Activated CD8-positive, alpha-beta memory T cell treated with anti-CD3 and anti-CD28 coated beads, Interleukin-2, amount 10 ng/mL, durations not matched to agents 7 days and 5 days (primary cell): ENCODE results near the gene MRPL18. TPM values are rescaled to one million over a fixed set of nuclear protein-coding genes. Genes with fewer than 3 reads are reported as not detected.
"Not testable (repeated sequence)": the region's sequence is repeated elsewhere in the genome, so short reads cannot be mapped to it uniquely, and the experiment has no call there.

Source experiments
- ATAC-seq: fragments of 150-1000 bp; cut with Tn5 transposase; one replicate; pipeline ENCODE4 v1.10.0; 2021; ENCODE audit warnings: moderate library complexity
- CTCF ChIA-PET: fragments of 350-600 bp; sonication (Branson Sonifier 250); formaldehyde crosslinking; loops from one replicate; lab custom pipeline; 2021; ENCODE audit warnings: antibody characterized with exemption; lab: Charles Lee
- DNase-seq: peaks from one replicate; pipeline ENCODE4 v3.0.0-alpha.2; 2020
- H3K27ac Mint-ChIP-seq: one replicate; pipeline ENCODE4 v1.8.0; 2021; ENCODE audit warnings: mild to moderate bottlenecking, mixed read lengths
- H3K27me3 Mint-ChIP-seq: one replicate; pipeline ENCODE4 v1.8.0; 2021; ENCODE audit warnings: mixed read lengths
- H3K36me3 Mint-ChIP-seq: one replicate; pipeline ENCODE4 v1.8.0; 2021; ENCODE audit warnings: mild to moderate bottlenecking, mixed read lengths
- H3K4me1 Mint-ChIP-seq: one replicate; pipeline ENCODE4 v1.8.0; 2021; ENCODE audit warnings: mixed read lengths
- H3K4me3 Mint-ChIP-seq: one replicate; pipeline ENCODE4 v1.8.0; 2021; ENCODE audit warnings: mild to moderate bottlenecking, moderate library complexity, mixed read lengths
- H3K9me3 Mint-ChIP-seq: one replicate; pipeline ENCODE4 v1.8.0; 2022; ENCODE audit warnings: low read depth, mixed read lengths
- total RNA-seq, 2 experiments: library from RNA; stranded (reverse); gene quantifications; one replicate each; pipeline ENCODE4 v1.2.3, GENCODE V29; 2021

MRPL18 gene
- total RNA-seq, 2 experiments from 2014 or later, result 74.4 to 87.0 TPM

- peak overlapping the region; percentile 97 for H3K27ac Mint-ChIP-seq
- ATAC-seq (peak; percentile 0), DNase-seq (peak; percentile 64)
- H3K4me3 Mint-ChIP-seq, result peak overlapping the region; percentile 95
- H3K36me3 Mint-ChIP-seq, result peaks cover 60% of the 10 kb centered on the region
- H3K27me3 Mint-ChIP-seq, result no peaks in the 10 kb centered on the region
- peaks cover 58% of the 10 kb centered on the region for H3K4me1 Mint-ChIP-seq
- no peaks in the 10 kb centered on the region for H3K9me3 Mint-ChIP-seq
- CTCF ChIA-PET, result interaction anchor here (0.9 to 3.6 kb wide), 9 partner anchors 8 to 97 kb away, joined by 3 to 19 read pairs (median 5); partner anchors contain the start of genes SOD2 and WTAP
These were observed 1.4 kb upstream of the MRPL18 start for GRCh38 chr6:159788753-159789376.

DNA sequence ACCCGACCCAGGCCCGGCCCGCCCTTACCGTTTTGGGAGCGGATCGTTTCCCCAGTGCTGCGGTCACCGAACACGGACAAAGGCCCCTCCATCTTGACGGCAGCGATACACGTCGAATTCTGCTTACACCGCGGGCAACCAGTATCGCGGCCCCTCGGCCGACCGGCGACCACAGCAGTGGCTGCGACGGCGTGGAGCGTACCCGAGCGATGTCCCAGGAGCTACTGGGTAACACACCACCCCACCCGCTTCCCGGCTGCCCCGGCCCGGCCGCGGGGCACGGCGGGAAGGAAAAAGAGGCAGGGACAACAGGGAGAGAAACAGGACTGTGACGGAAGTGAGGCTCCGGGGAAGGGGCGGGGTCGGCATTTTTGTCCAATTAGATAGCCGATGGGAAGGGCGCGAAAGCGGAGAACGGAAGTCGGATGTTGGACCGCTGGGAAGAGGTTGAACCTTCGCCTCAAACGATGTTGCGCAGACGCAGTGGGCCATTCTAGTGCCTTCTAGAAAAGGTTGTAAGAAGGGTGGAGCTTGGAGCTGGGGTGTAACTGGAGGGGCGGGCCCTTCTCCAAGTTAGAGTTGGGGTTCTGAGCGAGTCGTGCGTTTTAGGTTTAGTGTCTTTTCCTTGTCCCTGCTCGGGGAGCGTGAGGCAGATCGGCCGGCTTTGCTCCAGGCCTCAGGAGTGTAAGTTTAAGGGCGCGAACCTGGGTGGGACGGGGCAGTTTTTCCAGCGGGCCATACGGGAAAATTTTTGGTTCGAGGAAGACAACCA, 704 bp upstream of the MRPL18 start, which contains the start of gene TCP1:
TCP1 (minus strand) TSS at position 226 of the 772 bp plus-strand sequence; CDS start at position 92, 134 bp downstream.
- H3K27ac Mint-ChIP-seq, result peak within 1 kb of the TSS; percentile 97
- H3K9me3 Mint-ChIP-seq, result no peaks in the 10 kb centered on the region
- ATAC-seq (peak; percentile 80), DNase-seq (peak; percentile 100)
- H3K27me3 Mint-ChIP-seq, result no peaks in the 10 kb centered on the region
- peaks cover 61% of the 10 kb centered on the region for H3K4me1 Mint-ChIP-seq
- H3K36me3 Mint-ChIP-seq, result peaks cover 63% of the 10 kb centered on the region
- CTCF ChIA-PET, result interaction anchor here (0.9 to 3.6 kb wide), 9 partner anchors 9 to 673 kb away, joined by 3 to 19 read pairs (median 6); partner anchors contain the start of genes SOD2 and WTAP
- H3K4me3 Mint-ChIP-seq, result peak within 1 kb of the TSS; percentile 95

DNA sequence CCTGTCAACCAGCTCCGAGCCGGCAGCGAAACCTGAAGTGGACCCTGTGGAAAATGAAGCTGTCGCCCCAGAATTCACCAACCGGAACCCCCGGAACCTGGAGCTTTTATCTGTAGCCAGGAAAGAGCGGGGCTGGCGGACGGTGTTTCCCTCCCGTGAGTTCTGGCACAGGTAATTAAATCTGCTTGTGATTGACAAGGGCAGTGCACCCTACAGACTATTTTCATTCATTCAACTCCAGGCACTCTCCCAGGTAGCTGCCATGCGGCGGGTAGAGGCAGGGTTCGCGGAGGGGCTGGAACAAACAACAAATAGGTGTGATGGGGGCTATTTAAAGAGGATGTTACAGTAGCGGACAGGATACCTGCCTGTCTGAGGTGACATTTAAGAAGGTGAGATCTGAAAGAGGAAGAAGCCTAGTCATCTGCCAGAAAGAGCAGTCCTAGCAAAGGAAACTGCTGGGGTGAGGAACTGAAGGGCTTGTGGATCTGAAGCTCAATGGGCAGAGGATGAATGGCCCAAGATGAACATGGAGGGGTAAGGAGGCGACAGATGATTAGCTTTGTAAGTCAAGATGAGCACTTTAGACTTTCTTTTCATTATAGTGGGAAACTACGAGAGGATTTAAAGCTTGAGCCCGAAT, 810 bp downstream of the MRPL18 start:
- DNase-seq (no peak), ATAC-seq (no peak)
- peak overlapping the region; percentile 95 for H3K4me3 Mint-ChIP-seq
- CTCF ChIA-PET, result interaction anchor here (0.9 to 3.6 kb wide), 9 partner anchors 9 to 185 kb away, joined by 3 to 19 read pairs (median 4); partner anchors contain the start of genes PNLDC1, SOD2 and WTAP
- H3K27ac Mint-ChIP-seq, result peak overlapping the region; percentile 97
- H3K27me3 Mint-ChIP-seq, result no peaks in the 10 kb centered on the region
- H3K36me3 Mint-ChIP-seq, result peaks cover 55% of the 10 kb centered on the region
- H3K4me1 Mint-ChIP-seq, result peaks cover 49% of the 10 kb centered on the region
- no peaks in the 10 kb centered on the region for H3K9me3 Mint-ChIP-seq

DNA sequence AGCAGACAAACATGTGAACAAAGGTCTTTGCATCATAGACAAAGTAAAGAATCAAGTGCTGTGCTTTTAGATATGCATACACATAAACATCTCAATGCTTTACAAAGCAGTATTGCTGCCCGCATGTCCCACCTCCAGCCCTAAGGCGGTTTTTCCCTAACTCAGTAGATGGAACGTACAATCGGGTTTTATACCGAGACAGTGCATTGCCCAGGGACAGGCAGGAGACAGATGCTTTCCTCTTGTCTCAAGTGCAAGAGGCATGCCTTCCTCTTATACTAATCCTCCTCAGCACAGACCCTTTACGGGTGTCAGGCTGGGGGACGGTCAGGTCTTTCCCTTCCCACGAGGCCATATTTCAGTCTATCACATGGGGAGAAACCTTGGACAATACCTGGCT, 4.7 kb downstream of the MRPL18 start:
- DNase-seq, ATAC-seq, H3K27ac Mint-ChIP-seq, H3K27me3 Mint-ChIP-seq, H3K4me3 Mint-ChIP-seq, H3K9me3 Mint-ChIP-seq: not testable (repeated sequence)
- CTCF ChIA-PET, result interaction anchor here (1.8 kb wide), 1 partner anchor 103 kb away, joined by 6 read pairs; no protein-coding TSS in a partner anchor
- Mint-ChIP-seq H3K36me3 (peaks cover 52% of the 10 kb centered on the region), H3K4me1 (peaks cover 39% of the 10 kb centered on the region)

- Mint-ChIP-seq H3K4me1 (peaks cover 25% of the 10 kb centered on the region), H3K4me3 (no peak overlapping the region), H3K27me3 (no peaks in the 10 kb centered on the region), H3K27ac (no peak overlapping the region), H3K9me3 (no peaks in the 10 kb centered on the region), H3K36me3 (peaks cover 37% of the 10 kb centered on the region)
- ATAC-seq, result peak; percentile 27
- CTCF ChIA-PET, result no interaction called here
- DNase-seq, result no peak
These were observed 7.3 kb downstream of the MRPL18 start for GRCh38 chr6:159797554-159797953.

DNA sequence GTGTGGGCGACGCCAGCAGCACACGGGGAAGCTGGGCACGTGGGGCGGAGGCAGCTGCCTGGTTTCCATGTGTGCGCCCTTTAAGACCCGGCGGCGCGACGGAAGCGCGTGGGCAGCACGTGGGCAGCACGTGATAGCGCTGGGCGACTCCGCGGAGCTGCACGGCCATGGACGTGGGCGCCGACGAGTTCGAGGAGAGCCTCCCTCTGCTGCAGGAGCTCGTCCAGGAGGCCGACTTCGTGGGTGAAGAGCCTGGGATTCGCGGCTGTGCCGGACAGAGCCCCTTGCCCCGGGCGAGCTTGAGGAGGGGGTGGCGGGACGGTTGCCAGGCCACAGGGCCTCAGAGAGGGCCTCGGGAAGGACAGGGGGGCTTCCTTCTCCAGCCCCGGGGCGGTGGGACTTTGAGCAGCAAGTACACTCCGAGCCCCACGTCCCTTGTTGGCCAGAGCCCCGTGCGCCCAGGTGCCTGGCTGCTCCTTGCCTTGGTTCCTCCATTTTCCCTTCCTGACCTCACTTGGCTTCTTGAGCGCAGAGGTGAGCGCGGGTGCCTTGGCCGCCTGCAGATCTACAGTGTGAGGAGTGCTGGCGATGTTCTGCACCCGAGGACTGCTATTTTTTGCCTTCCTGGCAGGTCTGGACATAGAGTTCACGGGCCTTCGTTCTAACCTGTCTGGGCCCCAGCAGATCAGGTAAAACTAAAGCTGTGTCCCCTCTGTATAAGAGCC, 10.0 kb downstream of the MRPL18 start, which contains the start of gene PNLDC1:
PNLDC1 (plus strand) TSS at position 136 of the 725 bp plus-strand sequence; CDS start at position 168, 32 bp downstream.
- CTCF ChIA-PET, result interaction anchor here (1.5 kb wide), 1 partner anchor 9 kb away, joined by 3 read pairs; no protein-coding TSS in a partner anchor
- no peak for ATAC-seq

GRCh38 chr6:159801935-159802334, 11.7 kb downstream of the MRPL18 start:
- H3K4me1 Mint-ChIP-seq, result peaks cover 8% of the 10 kb centered on the region
- no peak overlapping the region for H3K4me3 Mint-ChIP-seq
- no peaks in the 10 kb centered on the region for H3K9me3 Mint-ChIP-seq
- no peak overlapping the region for H3K27ac Mint-ChIP-seq
- peaks cover 19% of the 10 kb centered on the region for H3K36me3 Mint-ChIP-seq
- CTCF ChIA-PET, result no interaction called here
- no peaks in the 10 kb centered on the region for H3K27me3 Mint-ChIP-seq
- DNase-seq, result no peak
- ATAC-seq, result no peak

More for the DNA sequence above, 10.0 kb downstream of the MRPL18 start, which contains the start of gene PNLDC1:
- DNase-seq, result no peak
- H3K27ac Mint-ChIP-seq, result peak within 1 kb of the TSS; percentile 6
- no peak within 1 kb of the TSS for H3K4me3 Mint-ChIP-seq
- H3K27me3 Mint-ChIP-seq, result no peaks in the 10 kb centered on the region
- peaks cover 21% of the 10 kb centered on the region for H3K36me3 Mint-ChIP-seq
- no peaks in the 10 kb centered on the region for H3K9me3 Mint-ChIP-seq
- H3K4me1 Mint-ChIP-seq, result peaks cover 10% of the 10 kb centered on the region

DNA sequence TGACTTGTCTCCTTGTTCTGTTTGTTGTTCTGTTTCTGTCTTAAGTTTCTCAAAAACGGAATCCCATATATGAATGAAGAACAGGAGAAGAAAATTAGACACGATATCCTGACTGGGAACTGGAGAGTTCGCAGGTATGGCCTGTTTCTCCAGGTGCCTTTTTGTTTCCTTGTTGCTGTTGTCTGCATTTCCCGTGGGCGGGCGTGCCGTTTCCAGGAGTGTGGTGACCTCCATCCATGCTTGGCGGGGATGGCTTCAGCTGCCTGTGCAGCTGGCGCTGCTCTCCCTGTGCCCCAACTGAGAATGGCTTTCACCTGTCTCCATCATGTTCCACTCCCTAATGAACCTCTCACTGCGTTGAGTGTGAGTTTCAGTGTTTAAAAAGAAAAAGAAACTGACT, 14.2 kb downstream of the MRPL18 start:
- no peaks in the 10 kb centered on the region for H3K9me3 Mint-ChIP-seq
- CTCF ChIA-PET, result no interaction called here
- peaks cover under 1% of the 10 kb centered on the region for H3K4me1 Mint-ChIP-seq
- H3K27ac Mint-ChIP-seq, result no peak overlapping the region
- peaks cover 2% of the 10 kb centered on the region for H3K36me3 Mint-ChIP-seq
- no peak for ATAC-seq
- no peak overlapping the region for H3K4me3 Mint-ChIP-seq
- DNase-seq, result no peak
- no peaks in the 10 kb centered on the region for H3K27me3 Mint-ChIP-seq

- H3K27ac Mint-ChIP-seq, result no peak overlapping the region
- CTCF ChIA-PET, result interaction anchor here (1.7 to 1.9 kb wide), 2 partner anchors 14 to 114 kb away, joined by 3 to 6 read pairs; no protein-coding TSS in a partner anchor
- no peaks in the 10 kb centered on the region for H3K9me3 Mint-ChIP-seq
- DNase-seq (no peak), ATAC-seq (no peak)
- H3K4me3 Mint-ChIP-seq, result no peak overlapping the region
- H3K36me3 Mint-ChIP-seq, result no peaks in the 10 kb centered on the region
- H3K27me3 Mint-ChIP-seq, result no peaks in the 10 kb centered on the region
- H3K4me1 Mint-ChIP-seq, result peaks cover 2% of the 10 kb centered on the region
These were observed 15.3 kb downstream of the MRPL18 start for GRCh38 chr6:159805440-159806020.

DNA sequence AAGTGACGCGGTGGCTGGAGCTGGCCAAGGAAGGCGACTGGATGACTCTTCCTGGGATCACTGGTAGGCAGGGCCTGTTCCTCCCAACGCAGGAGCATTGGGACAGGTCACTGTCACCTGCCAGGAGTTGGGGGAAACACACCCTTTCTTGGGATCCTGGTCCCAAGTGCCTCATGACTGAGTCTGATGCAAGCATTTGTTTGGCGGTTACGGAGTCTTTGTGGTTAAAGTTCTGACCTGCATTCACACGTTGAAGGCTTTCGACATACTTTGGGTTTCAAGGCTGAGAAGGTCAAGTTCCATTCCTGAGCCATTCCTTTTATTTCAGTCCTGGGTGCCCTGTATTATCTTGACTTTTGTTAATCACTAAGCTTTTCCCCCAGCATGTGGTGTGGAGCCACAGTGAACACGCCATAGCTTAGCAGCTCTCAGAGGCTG, 15.8 kb downstream of the MRPL18 start:
- no peaks in the 10 kb centered on the region for H3K9me3 Mint-ChIP-seq
- DNase-seq (no peak), ATAC-seq (no peak)
- CTCF ChIA-PET, result interaction anchor here (1.7 to 1.9 kb wide), 2 partner anchors 15 to 115 kb away, joined by 3 to 6 read pairs; no protein-coding TSS in a partner anchor
- H3K27ac Mint-ChIP-seq, result no peak overlapping the region
- H3K27me3 Mint-ChIP-seq, result no peaks in the 10 kb centered on the region
- peaks cover 2% of the 10 kb centered on the region for H3K4me1 Mint-ChIP-seq
- no peaks in the 10 kb centered on the region for H3K36me3 Mint-ChIP-seq
- H3K4me3 Mint-ChIP-seq, result no peak overlapping the region

DNA sequence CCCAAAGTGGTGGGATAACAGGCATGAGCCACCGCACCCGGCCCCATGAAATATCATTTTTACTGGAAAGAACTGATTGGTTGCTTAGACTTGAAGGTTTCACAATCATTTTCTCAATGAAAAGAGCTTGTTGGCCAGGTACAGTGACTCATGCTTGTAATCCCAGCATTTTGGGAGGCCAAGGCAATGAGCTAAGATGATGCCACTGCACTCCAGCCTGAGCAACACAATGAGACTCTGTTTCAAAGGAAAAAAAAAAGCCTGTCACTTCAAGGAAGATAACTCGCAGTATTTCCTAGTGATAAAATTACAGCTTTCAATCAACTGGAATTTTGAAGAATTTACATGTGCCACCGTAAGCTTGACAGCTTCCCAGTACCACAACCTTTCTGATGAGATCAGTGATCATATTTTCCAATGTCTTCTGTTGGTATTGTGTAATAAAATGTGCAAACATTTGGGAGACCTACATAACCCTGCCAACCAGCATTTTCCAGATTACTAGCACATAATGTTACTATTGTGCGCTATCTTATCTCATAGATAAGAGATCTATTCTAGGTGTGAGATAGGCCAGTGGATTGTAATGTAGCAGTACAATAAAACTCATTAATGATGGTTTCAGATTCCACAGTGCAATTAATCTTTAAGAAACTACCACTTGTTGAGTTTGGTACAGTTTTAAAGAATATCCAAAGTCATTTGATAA, 17.0 kb downstream of the MRPL18 start:
- Mint-ChIP-seq H3K27me3 (no peaks in the 10 kb centered on the region), H3K36me3 (no peaks in the 10 kb centered on the region), H3K4me1 (peaks cover 2% of the 10 kb centered on the region), H3K4me3 (no peak overlapping the region), H3K9me3 (no peaks in the 10 kb centered on the region), H3K27ac (no peak overlapping the region)
- DNase-seq (no peak), ATAC-seq (no peak)
- CTCF ChIA-PET, result interaction anchor here (1.9 kb wide), 1 partner anchor 116 kb away, joined by 6 read pairs; no protein-coding TSS in a partner anchor
